Keratinocyte (primary cell): Measurements from ENCODE around the gene ZMIZ1. TPM values are rescaled to one million over a fixed set of nuclear protein-coding genes. Genes with fewer than 3 reads are reported as not detected.

ENCODE experiments used
- DNase-seq: peaks from one replicate; pipeline ENCODE4 v3.0.0-alpha.2; 2011; ENCODE audit warnings: low read depth, missing footprints, low spot score
- FAIRE-seq: peaks from 2 replicates; lab custom pipeline; 2011; peaks lifted over from hg19 to GRCh38; lab: Jason Lieb, UNC
- H2AFZ ChIP-seq: 2 replicates; pipeline ENCODE4 v1.6.0; 2012; ENCODE audit warnings: low read length, control low read depth, inconsistent platforms; ENCODE audit not compliant: control insufficient read depth
- H3K27ac ChIP-seq: 2 replicates; pipeline ENCODE4 v1.5.1; 2011; ENCODE audit warnings: low read length; ENCODE audit not compliant: control insufficient read depth, insufficient read depth
- H3K27me3 ChIP-seq: 3 replicates; pipeline ENCODE4 v1.6.0; 2011; ENCODE audit warnings: low read length; ENCODE audit not compliant: control insufficient read depth, insufficient read depth; ENCODE audit errors: extremely low read depth
- H3K36me3 ChIP-seq, 2 experiments: 2 replicates in 1 of 2; 3 replicates in 1 of 2; pipeline ENCODE4 v1.5.1; 2011; ENCODE audit warnings: low read length in 2 of 2, mild to moderate bottlenecking in 1 of 2; ENCODE audit not compliant: control insufficient read depth in 2 of 2, insufficient read depth in 2 of 2; ENCODE audit errors: extremely low read depth in 1 of 2
- H3K4me1 ChIP-seq: 3 replicates; pipeline ENCODE4 v1.5.1; 2011; ENCODE audit warnings: low read length; ENCODE audit not compliant: control insufficient read depth, insufficient read depth; ENCODE audit errors: extremely low read depth
- H3K4me2 ChIP-seq: 3 replicates; pipeline ENCODE4 v1.6.0; 2011; ENCODE audit warnings: low read depth, low read length; ENCODE audit not compliant: control insufficient read depth, insufficient read depth; ENCODE audit errors: extremely low read depth
- H3K4me3 ChIP-seq, 3 experiments: fragments of 200-600 bp in 1 of 3; sonication (generic) in 1 of 3; 2 replicates in 2 of 3; 3 replicates in 1 of 3; pipeline ENCODE4 v1.5.1; 2011 to 2016; ENCODE audit warnings: low read length in 3 of 3, mild to moderate bottlenecking in 3 of 3, control low read depth in 2 of 3, inconsistent platforms in 1 of 3, low read depth in 1 of 3, mixed read lengths in 1 of 3, mixed run types in 1 of 3, moderate library complexity in 1 of 3; ENCODE audit not compliant: control insufficient read depth in 2 of 3, insufficient read depth in 2 of 3; ENCODE audit errors: extremely low read depth in 1 of 3
- H3K79me2 ChIP-seq: 2 replicates; pipeline ENCODE4 v1.6.0; 2012; ENCODE audit warnings: low read length; ENCODE audit not compliant: control insufficient read depth, insufficient read depth
- H3K9ac ChIP-seq: 3 replicates; pipeline ENCODE4 v1.6.0; 2011; ENCODE audit warnings: low read length; ENCODE audit not compliant: control insufficient read depth, insufficient read depth; ENCODE audit errors: extremely low read depth
- H3K9me1 ChIP-seq: 3 replicates; pipeline ENCODE4 v1.6.0; 2011; ENCODE audit warnings: low read length; ENCODE audit not compliant: control insufficient read depth, insufficient read depth; ENCODE audit errors: extremely low read depth
- H3K9me3 ChIP-seq: 2 replicates; pipeline ENCODE4 v1.5.1; 2012; ENCODE audit warnings: low read depth, low read length; ENCODE audit not compliant: control insufficient read depth
- H4K20me1 ChIP-seq: 3 replicates; pipeline ENCODE4 v1.6.0; 2011; ENCODE audit warnings: low read length; ENCODE audit not compliant: control insufficient read depth, insufficient read depth; ENCODE audit errors: extremely low read depth
- CTCF ChIP-seq, 3 experiments: IDR thresholded peaks in 1 of 3; conservative IDR thresholded peaks in 1 of 3; optimal IDR thresholded peaks in 1 of 3; 2 replicates in 2 of 3; 3 replicates in 1 of 3; pipeline versions ENCODE3 to v1.5.1; 2011; ENCODE audit warnings: low read length in 3 of 3, mild to moderate bottlenecking in 3 of 3, moderate library complexity in 2 of 3, control low read depth in 1 of 3, inconsistent platforms in 1 of 3; ENCODE audit not compliant: insufficient read depth in 2 of 3; ENCODE audit errors: extremely low read depth in 1 of 3
- EZH2 ChIP-seq: IDR thresholded peaks from one replicate; pipeline ENCODE4 v1.6.1; 2012; ENCODE audit warnings: inconsistent platforms, mild to moderate bottlenecking, low read length, moderate library complexity
- dilution Hi-C: fragments of 300-500 bp; cut with MboI; formaldehyde crosslinking; loops from one replicate; pipeline ENCODE4 v1.7.0; 2020; ENCODE audit warnings: low sequenced_read_pairs; ENCODE audit not compliant: extremely low pct_ligation_motif_present
- polyA plus RNA-seq, 5 experiments: library from polyadenylated mRNA; depleted of rRNA in 3 of 5; stranded (reverse) in 3 of 5; stranded (forward) in 1 of 5; unstranded in 1 of 5; fragments of >200 nt; gene quantifications; 1 replicate in 1 of 5; 2 replicates in 3 of 5; 3 replicates in 1 of 5; pipeline versions ENCODE4 v1.2.1 to v1.2.3, GENCODE V29; 2011 to 2012; ENCODE audit warnings: missing spikeins in 2 of 5, low read depth in 1 of 5, low replicate concordance in 1 of 5

Gene ZMIZ1
- polyA plus RNA-seq, 1 donor (not counting 4 experiments of a cell fraction or from before 2014, with no cell fraction given): 1.8 TPM

- H3K9ac ChIP-seq: no peak overlapping the region
- no peaks in the 10 kb centered on the region for H4K20me1 ChIP-seq
- H3K27ac ChIP-seq: no peak overlapping the region
- dilution Hi-C loops: no loop called here
- FAIRE-seq (no peak), DNase-seq (no peak)
- no peak overlapping the region for H2AFZ ChIP-seq
- H3K9me1 ChIP-seq: no peaks in the 10 kb centered on the region
- H3K79me2 ChIP-seq: no peaks in the 10 kb centered on the region
- H3K36me3 ChIP-seq: no peaks in the 10 kb centered on the region
- TF ChIP-seq EZH2 (no peak), CTCF (optimal IDR thresholded peaks at IDR 0.05 in 1 of 3, IDR thresholded peaks at IDR 0.05 in 1 of 3, conservative IDR thresholded peaks at IDR 0.05 in 1 of 3; ENCODE audit: extremely low read depth in 1 of 3, insufficient read depth in 2 of 3, low read length in 3 of 3) (no peak)
- no peaks in the 10 kb centered on the region for H3K4me1 ChIP-seq
- H3K4me2 ChIP-seq: no peak overlapping the region
- H3K4me3 ChIP-seq: no peak overlapping the region
- no peaks in the 10 kb centered on the region for H3K9me3 ChIP-seq
- peaks cover 11% of the 10 kb centered on the region for H3K27me3 ChIP-seq
Measured at GRCh38 chr10:79038104-79038840, 30.5 kb upstream of the ZMIZ1 start.

- no peak overlapping the region for H3K9ac ChIP-seq
- H3K9me3 ChIP-seq: no peaks in the 10 kb centered on the region
- FAIRE-seq: no peak
- DNase-seq: no peak
- H3K27ac ChIP-seq: no peak overlapping the region
- H3K4me2 ChIP-seq: no peak overlapping the region
- no peaks in the 10 kb centered on the region for H3K4me1 ChIP-seq
- dilution Hi-C loops: no loop called here
- no peaks in the 10 kb centered on the region for H3K36me3 ChIP-seq
- H2AFZ ChIP-seq: no peak overlapping the region
- H3K79me2 ChIP-seq: no peaks in the 10 kb centered on the region
- H3K27me3 ChIP-seq: peaks cover 15% of the 10 kb centered on the region
- no peak overlapping the region for H3K4me3 ChIP-seq
- no peaks in the 10 kb centered on the region for H4K20me1 ChIP-seq
- TF ChIP-seq EZH2 (no peak), CTCF (optimal IDR thresholded peaks at IDR 0.05 in 1 of 3, IDR thresholded peaks at IDR 0.05 in 1 of 3, conservative IDR thresholded peaks at IDR 0.05 in 1 of 3; ENCODE audit: extremely low read depth in 1 of 3, insufficient read depth in 2 of 3, low read length in 3 of 3) (no peak)
- H3K9me1 ChIP-seq: no peaks in the 10 kb centered on the region
Measured at GRCh38 chr10:79038841-79039201, 29.9 kb upstream of the ZMIZ1 start.
